Fibroblast of villous mesenchyme (primary cell): ENCODE measurements around the gene CELF2. TPM values are rescaled to one million over a fixed set of nuclear protein-coding genes. Genes with fewer than 3 reads are reported as not detected.

Source experiments
- DNase-seq: peaks from one replicate; pipeline ENCODE4 v3.0.0-alpha.2; 2010; ENCODE audit warnings: low read depth
- H3K4me3 ChIP-seq: 2 replicates; pipeline ENCODE4 v1.5.1; 2011; ENCODE audit warnings: low read depth, mild to moderate bottlenecking, low read length
- total RNA-seq: library from RNA; depleted of rRNA; stranded (reverse); fragments of >200 nt; gene quantifications from 2 replicates; pipeline ENCODE4 v1.2.3, GENCODE V29; 2012
- TF ChIP-seq, protein P1 (sequence below): IDR thresholded peaks from 2 replicates; pipeline ENCODE4 v1.5.1; 2012; ENCODE audit warnings: low read depth, mild to moderate bottlenecking, low read length; ENCODE audit not compliant: insufficient read depth

The CELF2 gene
- total RNA-seq, 1 donor, result 2.2 TPM

DNA sequence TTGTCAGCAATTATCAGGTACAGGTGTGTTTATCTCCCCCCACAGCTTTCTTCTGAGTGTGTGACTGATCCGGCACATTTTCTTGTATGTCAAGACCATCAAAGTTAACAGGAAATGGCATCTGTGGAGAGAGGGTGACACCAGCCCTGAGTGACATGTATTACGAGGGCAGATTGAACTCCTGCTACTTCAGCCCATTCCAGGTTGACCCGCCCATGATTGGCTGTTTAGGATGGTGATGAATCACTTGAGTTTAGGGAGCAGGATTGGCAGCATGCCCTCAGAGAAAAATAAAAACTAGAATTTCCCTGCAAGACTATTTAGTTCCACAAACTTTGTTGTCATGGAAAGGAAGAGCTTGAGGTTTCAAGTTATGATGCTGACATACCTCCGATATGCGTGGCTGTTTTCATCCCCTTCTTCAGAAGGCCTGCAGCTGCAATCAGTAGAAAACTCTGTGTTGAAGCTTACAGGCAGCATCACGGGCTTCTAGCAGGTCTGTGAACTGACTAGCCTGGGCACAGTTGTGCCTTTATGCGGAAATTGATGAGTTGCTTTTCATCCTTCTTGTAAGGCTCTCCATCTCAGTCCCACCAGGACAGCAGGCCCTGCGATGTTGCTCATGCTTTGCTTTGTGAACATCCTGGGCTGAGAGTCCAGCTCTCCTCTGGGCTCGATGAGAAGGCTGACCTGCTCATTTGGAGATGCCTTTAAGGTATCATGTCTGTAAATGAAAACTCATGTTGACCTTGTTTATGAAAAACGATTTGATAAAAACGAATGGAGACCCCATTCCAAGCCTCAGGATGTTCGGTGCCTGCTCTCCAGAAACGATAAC, 8.0 kb upstream of the CELF2 start:
- no peak overlapping the region for H3K4me3 ChIP-seq
- DNase-seq, result no peak
- TF ChIP-seq, protein P1, sequence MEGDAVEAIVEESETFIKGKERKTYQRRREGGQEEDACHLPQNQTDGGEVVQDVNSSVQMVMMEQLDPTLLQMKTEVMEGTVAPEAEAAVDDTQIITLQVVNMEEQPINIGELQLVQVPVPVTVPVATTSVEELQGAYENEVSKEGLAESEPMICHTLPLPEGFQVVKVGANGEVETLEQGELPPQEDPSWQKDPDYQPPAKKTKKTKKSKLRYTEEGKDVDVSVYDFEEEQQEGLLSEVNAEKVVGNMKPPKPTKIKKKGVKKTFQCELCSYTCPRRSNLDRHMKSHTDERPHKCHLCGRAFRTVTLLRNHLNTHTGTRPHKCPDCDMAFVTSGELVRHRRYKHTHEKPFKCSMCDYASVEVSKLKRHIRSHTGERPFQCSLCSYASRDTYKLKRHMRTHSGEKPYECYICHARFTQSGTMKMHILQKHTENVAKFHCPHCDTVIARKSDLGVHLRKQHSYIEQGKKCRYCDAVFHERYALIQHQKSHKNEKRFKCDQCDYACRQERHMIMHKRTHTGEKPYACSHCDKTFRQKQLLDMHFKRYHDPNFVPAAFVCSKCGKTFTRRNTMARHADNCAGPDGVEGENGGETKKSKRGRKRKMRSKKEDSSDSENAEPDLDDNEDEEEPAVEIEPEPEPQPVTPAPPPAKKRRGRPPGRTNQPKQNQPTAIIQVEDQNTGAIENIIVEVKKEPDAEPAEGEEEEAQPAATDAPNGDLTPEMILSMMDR, result no peak

DNA sequence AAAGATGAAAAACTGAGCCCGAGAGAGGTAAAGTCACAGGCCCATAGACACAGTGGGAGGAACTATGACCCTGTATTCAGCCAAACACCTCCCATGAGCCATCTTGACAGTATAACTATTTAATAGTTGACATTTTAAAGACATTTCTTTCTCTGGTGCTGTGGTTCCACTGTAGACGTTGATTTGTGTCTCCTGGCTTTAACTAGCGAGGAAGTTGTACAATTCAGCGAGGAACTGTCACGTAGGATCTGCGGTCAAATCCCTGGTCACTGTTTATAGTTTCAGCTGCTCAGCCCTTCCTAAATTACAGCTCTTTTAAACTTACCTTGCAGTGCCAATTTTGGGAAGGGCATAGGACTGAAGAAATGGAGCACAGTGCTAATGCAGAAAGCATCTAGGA, 7.1 kb upstream of the CELF2 start:
- DNase-seq, result no peak
- H3K4me3 ChIP-seq, result no peak overlapping the region
- TF ChIP-seq, protein P1, result no peak

DNA sequence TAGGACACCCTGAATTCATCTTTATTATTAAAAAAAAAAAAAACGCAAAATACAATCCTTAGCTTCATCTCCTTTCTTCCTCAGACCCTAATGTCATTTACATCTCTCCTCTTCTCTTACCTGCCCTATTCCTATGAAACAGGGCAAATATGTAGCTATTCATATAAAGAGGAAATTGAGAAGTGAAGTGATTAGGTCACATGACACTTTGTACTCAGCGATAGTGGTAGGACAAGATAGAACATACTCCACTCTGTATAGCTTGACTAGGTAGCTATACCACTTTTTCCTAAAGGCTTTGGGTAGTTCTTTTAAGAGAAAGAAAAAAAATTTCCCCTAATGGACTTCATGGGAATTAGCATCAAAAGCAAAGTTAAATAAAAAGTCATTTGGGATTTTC, 6.2 kb upstream of the CELF2 start:
- no peak for DNase-seq
- H3K4me3 ChIP-seq, result no peak overlapping the region
- TF ChIP-seq, protein P1, result no peak

GRCh38 chr10:11011984-11012383, 5.7 kb upstream of the CELF2 start:
- no peak for DNase-seq
- TF ChIP-seq, protein P1, result no peak
- no peak overlapping the region for H3K4me3 ChIP-seq

GRCh38 chr10:11012421-11013295, 5.0 kb upstream of the CELF2 start:
- no peak for DNase-seq
- no peak overlapping the region for H3K4me3 ChIP-seq
- TF ChIP-seq, protein P1, result no peak

DNA sequence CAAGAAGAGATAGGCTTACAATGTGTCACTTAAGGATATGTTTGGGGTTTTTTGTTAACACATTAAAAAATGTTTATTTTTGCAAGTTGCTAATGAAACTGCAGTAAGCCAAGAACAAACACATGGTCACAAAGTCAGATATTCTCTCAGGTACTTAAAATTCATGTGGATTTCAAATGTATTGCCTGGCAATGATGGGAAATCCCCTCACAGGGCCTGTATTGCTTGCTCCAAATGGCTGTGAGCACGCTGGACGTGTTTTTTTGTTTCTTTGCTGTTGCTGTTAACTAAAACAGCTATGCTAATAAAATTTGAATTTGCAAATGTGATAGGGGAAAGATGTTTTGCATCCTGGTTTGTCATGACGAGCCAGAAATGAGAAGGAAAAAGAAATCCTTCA, 3.8 kb upstream of the CELF2 start:
- DNase-seq, result no peak
- TF ChIP-seq, protein P1, result no peak
- H3K4me3 ChIP-seq, result no peak overlapping the region
